ENCODE measurements around the gene CDC25C. TPM values are rescaled to one million over a fixed set of nuclear protein-coding genes. Genes with fewer than 3 reads are reported as not detected.

CDC25C gene
- total RNA-seq, 1 experiment from 2014 or later: 19.3 TPM

- TF ChIP-seq CTCF (IDR thresholded peaks at IDR 0.05 in 2 of 3, conservative IDR thresholded peaks at IDR 0.05 in 1 of 3; ENCODE audit: borderline replicate concordance in 1 of 3, insufficient read depth in 1 of 3, low read depth in 2 of 3, low read length in 2 of 3) (no peak), CBX3 (IDR thresholded peaks at IDR 0.05; ENCODE audit: low read depth) (no peak), TCF7L2 (IDR thresholded peaks at IDR 0.05; ENCODE audit: borderline replicate concordance, extremely low read depth, insufficient read depth, insufficient read length) (no peak), MAX (IDR thresholded peaks at IDR 0.05) (no peak)
Observed at GRCh38 chr5:138359621-138360020, 28.0 kb upstream of the CDC25C start (continued).

GRCh38 chr5:138354926-138355378 lies 23.3 kb upstream of the CDC25C start:
- peaks cover 0 to 18% of the 10 kb centered on the region in 2 experiments; a peak in 2 of 4 replicates for H3K9me3 ChIP-seq (ENCODE audit: control insufficient read depth in 1 of 2, insufficient read depth in 1 of 2, low read depth in 1 of 2, low read length in 2 of 2)
- H3K4me1 ChIP-seq (ENCODE audit: control insufficient read depth in 1 of 2, insufficient read depth in 2 of 2, low read length in 2 of 2): peaks cover 0 to 13% of the 10 kb centered on the region in 2 experiments; a peak in 2 of 4 replicates
- no peak overlapping the region for H3K27ac ChIP-seq (ENCODE audit: low read depth, low read length)
- TF ChIP-seq SIN3A (IDR thresholded peaks at IDR 0.05; ENCODE audit: low read depth) (no peak), SRF (IDR thresholded peaks at IDR 0.05; ENCODE audit: low read depth) (no peak), ATF3 (IDR thresholded peaks at IDR 0.05) (no peak), ZFX (IDR thresholded peaks at IDR 0.05) (no peak), YY1 (IDR thresholded peaks at IDR 0.05; ENCODE audit: extremely low read depth, insufficient replicate concordance, low read depth, low read length) (no peak), RAD21 (IDR thresholded peaks at IDR 0.05; ENCODE audit: low read depth) (no peak), EZH2phosphoT487 (IDR thresholded peaks at IDR 0.05; ENCODE audit: borderline replicate concordance) (no peak)
- ChIA-PET CTCF (interaction anchor here (4.6 kb wide), 1 partner anchor 14 kb away, joined by 40 read pairs; no protein-coding TSS in a partner anchor), POLR2A (interaction anchor here (7.0 kb wide), 1 partner anchor 16 kb away, joined by 59 read pairs; the partner anchor contains the start of gene FAM53C), RAD21 (ENCODE audit: low non-redundant PET in 1 of 2, low total read pairs in 2 of 2, uncharacterized antibody in 2 of 2, unreplicated experiment in 2 of 2) (no interaction called here)
- ATAC-seq (no peak), DNase-seq (ENCODE audit: low read depth, low spot score) (no peak)
- H3K9ac ChIP-seq (ENCODE audit: low read length): no peak overlapping the region
- H3K4me3 ChIP-seq (replicated peaks in 1 of 2; ENCODE audit: low read depth in 1 of 2, low read length in 2 of 2): no peak overlapping the region
- no peaks in the 10 kb centered on the region for H3K27me3 ChIP-seq (ENCODE audit: insufficient read depth, low read length)
- H4K20me1 ChIP-seq (ENCODE audit: insufficient read depth): 0 out of 2 replicates have a peak, but pooled peaks cover 4% of the 10 kb centered on the region
- no peak overlapping the region for H2AFZ ChIP-seq (ENCODE audit: low read depth, low read length, poor library complexity, severe bottlenecking)
- intact Hi-C loops (cut with micrococcal nuclease): loop anchor here (5.0 kb wide), 1 partner anchor 178 kb away; the partner anchor contains the start of genes BRD8 and KIF20A
- H3K4me2 ChIP-seq (ENCODE audit: low read length): peak overlapping the region; percentile 81; the same call in 1 of the 2 replicates
- no TSS peak for BruUV-seq (replicated peaks)
- H3K9me2 ChIP-seq (ENCODE audit: insufficient read depth): no peaks in the 10 kb centered on the region
- no peaks in the 10 kb centered on the region; a peak in 1 of 4 replicates for H3K36me3 ChIP-seq (ENCODE audit: control insufficient read depth in 1 of 2, insufficient read depth in 2 of 2, low read length in 2 of 2)
- H3K79me2 ChIP-seq (ENCODE audit: insufficient read depth, low read length): peaks cover 65% of the 10 kb centered on the region
